Epithelial cell of alveolus of lung (primary cell): Measurements from ENCODE around the gene NKIRAS1. TPM values are rescaled to one million over a fixed set of nuclear protein-coding genes. Genes with fewer than 3 reads are reported as not detected.

Source experiments
- total RNA-seq: library from RNA; depleted of rRNA; stranded (reverse); fragments of >200 nt; gene quantifications from 2 replicates; pipeline ENCODE4 v1.2.1, GENCODE V29; 2015

NKIRAS1 gene
- 7.0 and 9.7 TPM in 2 replicates for total RNA-seq

GRCh38 chr3:23916886-23917678, at the start of gene NKIRAS1, which contains the start of gene RPL15:
TSS of gene NKIRAS1 (minus strand) at chr3:23916990. CDS start at chr3:23910904, 6,086 bp downstream.
TSS of gene RPL15 (plus strand) at chr3:23917132. CDS start at chr3:23917860, 728 bp downstream.

GRCh38 chr3:23944861-23945662, 28.3 kb upstream of the NKIRAS1 start, which contains the start of gene NR1D2:
TSS of gene NR1D2 (plus strand) at chr3:23945286. CDS start at chr3:23945579, 293 bp downstream.

Other genes with a start within 250 kb of the NKIRAS1 start
- 58.8 and 85.0 TPM in 2 replicates for gene UBE2E1, start 111.0 kb downstream of the NKIRAS1 start, total RNA-seq
- 3,641 and 4,657 TPM in 2 replicates for gene RPL15, start 142 bp upstream of the NKIRAS1 start, total RNA-seq
- gene NR1D2, start 28.3 kb upstream of the NKIRAS1 start, total RNA-seq = 8.8 and 17.2 TPM in 2 replicates